ENCODE measurements around the gene PRR14.

- TF ChIP-seq LEF1 (IDR thresholded peaks at IDR 0.05; ENCODE audit: borderline replicate concordance) = no peak
- TF ChIP-seq SUZ12 (IDR thresholded peaks at IDR 0.05) = no peak
- no peak for TF ChIP-seq CTBP1 (IDR thresholded peaks at IDR 0.05; ENCODE audit: borderline replicate concordance)
- no peak for TF ChIP-seq SP1 (IDR thresholded peaks at IDR 0.05)
- TF ChIP-seq PKNOX1 (IDR thresholded peaks at IDR 0.05) = no peak
Observed at GRCh38 chr16:30602616-30603277, 48.0 kb upstream of the PRR14 start.

Measured in HEK293T (cell line).